SK-N-SH (cell line): ENCODE measurements around the gene SLC35G6. TPM values are rescaled to one million over a fixed set of nuclear protein-coding genes. Genes with fewer than 3 reads are reported as not detected.
A peak's percentile ranks its signal among the peaks of the same experiment; 100 is the strongest.

ENCODE experiments used
- CTCF ChIA-PET: fragments of 300-600, 350-600 bp; formaldehyde crosslinking; extraction: SDS; loops from one replicate; lab custom pipeline; 2021; lab: Yijun Ruan, JAX
- POLR2A ChIA-PET: fragments of 350-600 bp; sonication (Branson Sonifier 250); formaldehyde crosslinking; extraction: SDS; loops from one replicate; lab custom pipeline; 2020; ENCODE audit warnings: antibody characterized with exemption, inconsistent platforms; lab: Yijun Ruan, JAX
- DNase-seq: peaks from one replicate; pipeline ENCODE4 v3.0.0; 2012
- H2AFZ ChIP-seq: fragments of 200-600 bp; sonication (generic); 2 replicates; pipeline ENCODE4 v1.8.1; 2016; ENCODE audit warnings: antibody characterized with exemption, mild to moderate bottlenecking, low read depth
- H3F3A ChIP-seq: fragments of 200-600 bp; sonication (generic); replicated peaks from 2 replicates; pipeline ENCODE3; 2016; ENCODE audit warnings: antibody characterized with exemption, mild to moderate bottlenecking; ENCODE audit not compliant: insufficient read depth
- H3K27ac ChIP-seq, 2 experiments: fragments of 200-500 bp in 1 of 2; fragments of 200-600 bp in 1 of 2; sonication (Bioruptor generic) in 1 of 2; sonication (generic), shearing (Covaris generic) in 1 of 2; 2 replicates each; pipeline versions ENCODE4 v1.5.1 to v1.6.1; 2014 to 2016; ENCODE audit warnings: low read depth in 2 of 2, inconsistent platforms in 1 of 2, low read length in 1 of 2, mild to moderate bottlenecking in 1 of 2, mixed read lengths in 1 of 2
- H3K27me3 ChIP-seq: fragments of 200-600 bp; sonication (generic), shearing (Covaris generic); 2 replicates; pipeline ENCODE4 v1.6.1; 2016; ENCODE audit warnings: mixed run types; ENCODE audit not compliant: insufficient read depth
- H3K36me3 ChIP-seq, 2 experiments: fragments of 200-500 bp in 1 of 2; fragments of 200-600 bp in 1 of 2; sonication (Bioruptor generic) in 1 of 2; sonication (generic) in 1 of 2; replicated peaks in 1 of 2; 2 replicates each; pipeline versions ENCODE3 to v1.5.1; 2014 to 2016; ENCODE audit warnings: low read length in 1 of 2, mild to moderate bottlenecking in 1 of 2; ENCODE audit not compliant: insufficient read depth in 2 of 2, control insufficient read depth in 1 of 2
- H3K4me1 ChIP-seq, 2 experiments: fragments of 200-500 bp in 1 of 2; fragments of 200-600 bp in 1 of 2; sonication (Bioruptor generic) in 1 of 2; sonication (generic), shearing (Covaris generic) in 1 of 2; 2 replicates each; pipeline versions ENCODE4 v1.5.1 to v1.6.1; 2014 to 2016; ENCODE audit warnings: low read depth in 1 of 2, low read length in 1 of 2, mixed run types in 1 of 2; ENCODE audit not compliant: insufficient read depth in 2 of 2, control insufficient read depth in 1 of 2
- H3K4me2 ChIP-seq: fragments of 200-600 bp; sonication (generic), shearing (Covaris generic); 2 replicates; pipeline ENCODE4 v1.6.1; 2017; ENCODE audit warnings: mixed run types
- H3K4me3 ChIP-seq, 2 experiments: fragments of 200-500 bp in 1 of 2; fragments of 200-600 bp in 1 of 2; sonication (Bioruptor generic) in 1 of 2; sonication (generic), shearing (Covaris generic) in 1 of 2; 2 replicates each; pipeline versions ENCODE4 v1.5.1 to v1.8.1; 2014 to 2016; ENCODE audit warnings: low read depth in 2 of 2, inconsistent platforms in 1 of 2, low read length in 1 of 2, mild to moderate bottlenecking in 1 of 2, mixed read lengths in 1 of 2, moderate library complexity in 1 of 2
- H3K79me2 ChIP-seq: fragments of 200-600 bp; sonication (generic); 2 replicates; pipeline ENCODE4 v1.8.1; 2017; ENCODE audit warnings: mild to moderate bottlenecking; ENCODE audit not compliant: insufficient read depth
- H3K9ac ChIP-seq: fragments of 200-600 bp; sonication (generic); 2 replicates; pipeline ENCODE4 v1.6.1; 2017; ENCODE audit warnings: mixed run types
- H3K9me2 ChIP-seq: fragments of 200-600 bp; sonication (generic); 2 replicates; pipeline ENCODE4 v1.6.1; 2017; ENCODE audit warnings: mixed run types
- H3K9me3 ChIP-seq: fragments of 200-600 bp; sonication (generic); 2 replicates; pipeline ENCODE4 v1.6.1; 2017; ENCODE audit warnings: mixed run types, mild to moderate bottlenecking, moderate library complexity
- H4K20me1 ChIP-seq: fragments of 200-600 bp; sonication (generic); 2 replicates; pipeline ENCODE4 v1.6.1; 2017; ENCODE audit warnings: mild to moderate bottlenecking, mixed run types; ENCODE audit not compliant: insufficient read depth
- EP300 ChIP-seq, 2 experiments: IDR thresholded peaks; 2 replicates each; pipeline versions ENCODE4 v1.4.0 to v1.6.1; 2012; ENCODE audit warnings: borderline replicate concordance in 1 of 2, low read depth in 1 of 2, low read length in 1 of 2
- FOSL2 ChIP-seq: IDR thresholded peaks from 2 replicates; pipeline ENCODE4 v1.4.0; 2012; ENCODE audit warnings: low read depth, mild to moderate bottlenecking, moderate library complexity, borderline replicate concordance
- GABPA ChIP-seq: IDR thresholded peaks from 2 replicates; pipeline ENCODE4 v1.4.0; 2012; ENCODE audit warnings: low read depth, mild to moderate bottlenecking
- GATA2 ChIP-seq: sonication (generic); formaldehyde crosslinking; IDR thresholded peaks from 2 replicates; pipeline ENCODE4 v1.5.0; 2020; ENCODE audit warnings: mild to moderate bottlenecking, missing genetic modification reagents
- JUND ChIP-seq: IDR thresholded peaks from 2 replicates; pipeline ENCODE4 v1.4.0; 2012
- NFIC ChIP-seq: IDR thresholded peaks from 2 replicates; pipeline ENCODE4 v1.4.0; 2012; ENCODE audit warnings: borderline replicate concordance
- RCOR1 ChIP-seq: fragments of 150-350 bp; IDR thresholded peaks from 2 replicates; pipeline ENCODE4 v1.6.1; 2017; ENCODE audit warnings: antibody characterized with exemption, low read length
- RFX5 ChIP-seq: IDR thresholded peaks from 2 replicates; pipeline ENCODE4 v1.6.1; 2012; ENCODE audit warnings: mild to moderate bottlenecking, improper control_type of control experiment, low read length
- RXRA ChIP-seq: IDR thresholded peaks from 2 replicates; pipeline ENCODE4 v1.4.0; 2012; ENCODE audit warnings: low read depth, mild to moderate bottlenecking, borderline replicate concordance
- SIN3A ChIP-seq: IDR thresholded peaks from 2 replicates; pipeline ENCODE4 v1.6.1; 2012; ENCODE audit warnings: low read depth, mild to moderate bottlenecking, low read length, moderate library complexity, borderline replicate concordance
- SMC3 ChIP-seq: IDR thresholded peaks from 2 replicates; pipeline ENCODE4 v1.6.1; 2012; ENCODE audit warnings: low read depth, low read length, improper control_type of control experiment
- YY1 ChIP-seq: IDR thresholded peaks from 2 replicates; pipeline ENCODE4 v1.4.0; 2012; ENCODE audit warnings: low read depth, mild to moderate bottlenecking
- whole genome bisulfite sequencing: methylation state at CpG from one replicate; pipeline ENCODE4 v1.1.6; 2017; ENCODE audit warnings: low lambda C conversion rate; 5-methylcytosine and 5-hydroxymethylcytosine counted together
- polyA plus RNA-seq, 3 experiments: library from polyadenylated mRNA; depleted of rRNA; stranded (reverse); fragments of >200 nt; gene quantifications; 2 replicates each; pipeline ENCODE4 v1.2.3, GENCODE V29; 2012
- TF ChIP-seq, protein P1 (sequence below): IDR thresholded peaks from 2 replicates; pipeline ENCODE4 v1.4.0; 2012; ENCODE audit warnings: low read depth, borderline replicate concordance
- TF ChIP-seq, protein P2 (sequence below): IDR thresholded peaks from 2 replicates; pipeline ENCODE4; 2012
- TF ChIP-seq, protein P3 (sequence below): IDR thresholded peaks from 2 replicates; pipeline ENCODE4 v1.6.1; 2012; ENCODE audit warnings: mild to moderate bottlenecking, low read depth, low read length, moderate library complexity
- TF ChIP-seq, protein P4 (sequence below): fragments of 200-600 bp; sonication (generic); IDR thresholded peaks from 2 replicates; pipeline ENCODE4 v1.6.1; 2017; ENCODE audit warnings: antibody characterized with exemption, mild to moderate bottlenecking, moderate library complexity
- TF ChIP-seq, protein P5 (sequence below): fragments of 150-350 bp; IDR thresholded peaks from 2 replicates; pipeline ENCODE4 v1.6.1; 2017; ENCODE audit warnings: antibody characterized with exemption, low read length, low read depth, borderline replicate concordance

The SLC35G6 gene
- polyA plus RNA-seq, 1 of the 3 experiments (the other 2 are of a cell fraction): not detected

DNA sequence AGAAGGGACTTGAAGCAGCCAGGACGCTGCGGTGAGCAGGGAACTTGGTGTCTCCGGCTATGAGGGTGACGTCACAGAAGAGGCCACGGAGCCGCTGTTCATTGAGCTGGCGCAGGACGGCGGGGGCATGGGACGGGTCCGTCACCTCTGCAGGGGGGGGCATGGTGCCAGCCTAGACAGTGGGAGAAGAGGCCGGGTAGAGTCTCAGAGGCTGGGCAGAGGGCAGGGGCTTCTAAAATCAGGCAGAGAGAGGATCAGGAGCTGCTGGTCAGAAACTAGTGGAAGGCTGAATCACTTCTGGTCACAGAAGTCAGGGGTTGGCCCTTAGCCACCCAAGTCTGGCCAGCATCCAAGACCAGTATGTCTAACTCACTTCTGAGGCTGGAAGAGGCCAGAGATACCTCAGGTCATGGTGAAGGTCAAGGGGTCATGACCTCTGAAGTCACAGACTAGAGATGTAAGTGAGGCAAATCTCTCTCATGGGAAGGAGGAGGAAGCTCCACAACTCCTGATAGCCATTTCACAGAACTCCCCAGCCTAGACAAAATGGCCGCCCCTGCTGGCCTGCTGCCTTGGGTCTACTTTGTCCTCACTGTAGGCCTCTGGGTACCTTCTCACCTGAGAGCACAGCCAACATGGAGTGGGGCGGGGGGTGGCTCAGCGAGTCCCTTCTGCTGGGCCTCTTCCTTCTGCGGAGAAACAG is 14.5 kb upstream of the SLC35G6 start (continued):
- TF ChIP-seq EP300 (IDR thresholded peaks at IDR 0.05; ENCODE audit: borderline replicate concordance in 1 of 2, low read depth in 1 of 2, low read length in 1 of 2) (no peak), RXRA (peak; percentile 81; the same call in 1 of the 2 replicates), NFIC (peak; percentile 73), GABPA (no peak), RCOR1 (no peak), FOSL2 (no peak), JUND (no peak), RFX5 (no peak), SIN3A (no peak), SMC3 (no peak), GATA2 (CRISPR knock-in tag) (no peak)
- TF ChIP-seq, protein P1, sequence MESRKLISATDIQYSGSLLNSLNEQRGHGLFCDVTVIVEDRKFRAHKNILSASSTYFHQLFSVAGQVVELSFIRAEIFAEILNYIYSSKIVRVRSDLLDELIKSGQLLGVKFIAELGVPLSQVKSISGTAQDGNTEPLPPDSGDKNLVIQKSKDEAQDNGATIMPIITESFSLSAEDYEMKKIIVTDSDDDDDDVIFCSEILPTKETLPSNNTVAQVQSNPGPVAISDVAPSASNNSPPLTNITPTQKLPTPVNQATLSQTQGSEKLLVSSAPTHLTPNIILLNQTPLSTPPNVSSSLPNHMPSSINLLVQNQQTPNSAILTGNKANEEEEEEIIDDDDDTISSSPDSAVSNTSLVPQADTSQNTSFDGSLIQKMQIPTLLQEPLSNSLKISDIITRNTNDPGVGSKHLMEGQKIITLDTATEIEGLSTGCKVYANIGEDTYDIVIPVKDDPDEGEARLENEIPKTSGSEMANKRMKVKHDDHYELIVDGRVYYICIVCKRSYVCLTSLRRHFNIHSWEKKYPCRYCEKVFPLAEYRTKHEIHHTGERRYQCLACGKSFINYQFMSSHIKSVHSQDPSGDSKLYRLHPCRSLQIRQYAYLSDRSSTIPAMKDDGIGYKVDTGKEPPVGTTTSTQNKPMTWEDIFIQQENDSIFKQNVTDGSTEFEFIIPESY: no peak
- TF ChIP-seq, protein P2, sequence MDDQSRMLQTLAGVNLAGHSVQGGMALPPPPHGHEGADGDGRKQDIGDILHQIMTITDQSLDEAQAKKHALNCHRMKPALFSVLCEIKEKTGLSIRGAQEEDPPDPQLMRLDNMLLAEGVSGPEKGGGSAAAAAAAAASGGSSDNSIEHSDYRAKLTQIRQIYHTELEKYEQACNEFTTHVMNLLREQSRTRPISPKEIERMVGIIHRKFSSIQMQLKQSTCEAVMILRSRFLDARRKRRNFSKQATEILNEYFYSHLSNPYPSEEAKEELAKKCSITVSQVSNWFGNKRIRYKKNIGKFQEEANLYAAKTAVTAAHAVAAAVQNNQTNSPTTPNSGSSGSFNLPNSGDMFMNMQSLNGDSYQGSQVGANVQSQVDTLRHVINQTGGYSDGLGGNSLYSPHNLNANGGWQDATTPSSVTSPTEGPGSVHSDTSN: no peak
- TF ChIP-seq, protein P3, sequence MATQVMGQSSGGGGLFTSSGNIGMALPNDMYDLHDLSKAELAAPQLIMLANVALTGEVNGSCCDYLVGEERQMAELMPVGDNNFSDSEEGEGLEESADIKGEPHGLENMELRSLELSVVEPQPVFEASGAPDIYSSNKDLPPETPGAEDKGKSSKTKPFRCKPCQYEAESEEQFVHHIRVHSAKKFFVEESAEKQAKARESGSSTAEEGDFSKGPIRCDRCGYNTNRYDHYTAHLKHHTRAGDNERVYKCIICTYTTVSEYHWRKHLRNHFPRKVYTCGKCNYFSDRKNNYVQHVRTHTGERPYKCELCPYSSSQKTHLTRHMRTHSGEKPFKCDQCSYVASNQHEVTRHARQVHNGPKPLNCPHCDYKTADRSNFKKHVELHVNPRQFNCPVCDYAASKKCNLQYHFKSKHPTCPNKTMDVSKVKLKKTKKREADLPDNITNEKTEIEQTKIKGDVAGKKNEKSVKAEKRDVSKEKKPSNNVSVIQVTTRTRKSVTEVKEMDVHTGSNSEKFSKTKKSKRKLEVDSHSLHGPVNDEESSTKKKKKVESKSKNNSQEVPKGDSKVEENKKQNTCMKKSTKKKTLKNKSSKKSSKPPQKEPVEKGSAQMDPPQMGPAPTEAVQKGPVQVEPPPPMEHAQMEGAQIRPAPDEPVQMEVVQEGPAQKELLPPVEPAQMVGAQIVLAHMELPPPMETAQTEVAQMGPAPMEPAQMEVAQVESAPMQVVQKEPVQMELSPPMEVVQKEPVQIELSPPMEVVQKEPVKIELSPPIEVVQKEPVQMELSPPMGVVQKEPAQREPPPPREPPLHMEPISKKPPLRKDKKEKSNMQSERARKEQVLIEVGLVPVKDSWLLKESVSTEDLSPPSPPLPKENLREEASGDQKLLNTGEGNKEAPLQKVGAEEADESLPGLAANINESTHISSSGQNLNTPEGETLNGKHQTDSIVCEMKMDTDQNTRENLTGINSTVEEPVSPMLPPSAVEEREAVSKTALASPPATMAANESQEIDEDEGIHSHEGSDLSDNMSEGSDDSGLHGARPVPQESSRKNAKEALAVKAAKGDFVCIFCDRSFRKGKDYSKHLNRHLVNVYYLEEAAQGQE: no peak

DNA sequence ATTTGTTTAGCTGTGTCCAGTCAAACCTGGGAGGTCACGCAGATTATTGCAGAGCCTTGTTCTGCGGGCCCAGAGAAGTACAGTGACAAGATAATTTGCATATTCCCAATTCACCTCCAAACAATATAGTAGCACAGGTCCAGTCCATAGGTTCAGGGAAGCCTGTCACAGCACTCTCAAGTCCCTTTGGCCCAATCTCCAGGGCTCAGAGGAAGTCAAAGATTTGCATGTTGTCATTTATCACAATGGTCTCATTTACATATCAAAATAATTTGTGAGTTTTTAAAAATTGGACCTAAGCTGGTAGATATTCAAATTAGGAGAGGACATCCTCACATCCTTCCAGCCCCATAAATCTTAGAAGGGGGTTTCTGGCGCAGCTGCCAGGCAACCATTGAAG is 13.7 kb upstream of the SLC35G6 start:
- H3K36me3 ChIP-seq: peaks cover 4 to 21% of the 10 kb centered on the region in 2 experiments
- H2AFZ ChIP-seq: no peak overlapping the region
- WGBS: 100% methylated on average over 3 of the region's 3 CpGs
- no peaks in the 10 kb centered on the region for H3K9me3 ChIP-seq
- POLR2A ChIA-PET: no interaction called here
- peaks cover 4 to 12% of the 10 kb centered on the region in 2 experiments; a peak in 1 of 4 replicates for H3K4me1 ChIP-seq
- peaks cover 18% of the 10 kb centered on the region; the same call in 1 of the 2 replicates for H4K20me1 ChIP-seq
- CTCF ChIA-PET: interaction anchor here (1.1 to 1.4 kb wide), 3 partner anchors 22 to 112 kb away, joined by 3 to 4 read pairs (median 3); no protein-coding TSS in a partner anchor
- no peak overlapping the region for H3K27ac ChIP-seq
- H3K79me2 ChIP-seq: peaks cover 64% of the 10 kb centered on the region
- no peak overlapping the region for H3K4me3 ChIP-seq
- H3K27me3 ChIP-seq: no peaks in the 10 kb centered on the region
- no peaks in the 10 kb centered on the region for H3K9me2 ChIP-seq
- no peak overlapping the region for H3K9ac ChIP-seq
- DNase-seq: no peak
- peaks cover 7% of the 10 kb centered on the region for H3F3A ChIP-seq
- no peak overlapping the region for H3K4me2 ChIP-seq
- TF ChIP-seq YY1 (no peak), FOSL2 (no peak)
- TF ChIP-seq, protein P4, sequence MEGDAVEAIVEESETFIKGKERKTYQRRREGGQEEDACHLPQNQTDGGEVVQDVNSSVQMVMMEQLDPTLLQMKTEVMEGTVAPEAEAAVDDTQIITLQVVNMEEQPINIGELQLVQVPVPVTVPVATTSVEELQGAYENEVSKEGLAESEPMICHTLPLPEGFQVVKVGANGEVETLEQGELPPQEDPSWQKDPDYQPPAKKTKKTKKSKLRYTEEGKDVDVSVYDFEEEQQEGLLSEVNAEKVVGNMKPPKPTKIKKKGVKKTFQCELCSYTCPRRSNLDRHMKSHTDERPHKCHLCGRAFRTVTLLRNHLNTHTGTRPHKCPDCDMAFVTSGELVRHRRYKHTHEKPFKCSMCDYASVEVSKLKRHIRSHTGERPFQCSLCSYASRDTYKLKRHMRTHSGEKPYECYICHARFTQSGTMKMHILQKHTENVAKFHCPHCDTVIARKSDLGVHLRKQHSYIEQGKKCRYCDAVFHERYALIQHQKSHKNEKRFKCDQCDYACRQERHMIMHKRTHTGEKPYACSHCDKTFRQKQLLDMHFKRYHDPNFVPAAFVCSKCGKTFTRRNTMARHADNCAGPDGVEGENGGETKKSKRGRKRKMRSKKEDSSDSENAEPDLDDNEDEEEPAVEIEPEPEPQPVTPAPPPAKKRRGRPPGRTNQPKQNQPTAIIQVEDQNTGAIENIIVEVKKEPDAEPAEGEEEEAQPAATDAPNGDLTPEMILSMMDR: no peak
- TF ChIP-seq, protein P3: no peak
- TF ChIP-seq, protein P5, sequence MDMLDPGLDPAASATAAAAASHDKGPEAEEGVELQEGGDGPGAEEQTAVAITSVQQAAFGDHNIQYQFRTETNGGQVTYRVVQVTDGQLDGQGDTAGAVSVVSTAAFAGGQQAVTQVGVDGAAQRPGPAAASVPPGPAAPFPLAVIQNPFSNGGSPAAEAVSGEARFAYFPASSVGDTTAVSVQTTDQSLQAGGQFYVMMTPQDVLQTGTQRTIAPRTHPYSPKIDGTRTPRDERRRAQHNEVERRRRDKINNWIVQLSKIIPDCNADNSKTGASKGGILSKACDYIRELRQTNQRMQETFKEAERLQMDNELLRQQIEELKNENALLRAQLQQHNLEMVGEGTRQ: no peak
